Measurements from ENCODE around the gene DOCK7.

Gene DOCK7

GRCh38 chr1:62428351-62428750, 259.8 kb downstream of the DOCK7 start:
- Mint-ChIP-seq H3K36me3 (ENCODE audit: low read depth) (no peaks in the 10 kb centered on the region), H3K4me3 (no peak overlapping the region), H3K9me3 (no peaks in the 10 kb centered on the region), H3K27me3 (ENCODE audit: low read depth, poor library complexity) (peaks cover 18% of the 10 kb centered on the region), H3K27ac (no peak overlapping the region), H3K4me1 (no peaks in the 10 kb centered on the region)
- DNase-seq, result no peak
- TF ChIP-seq, protein P1, sequence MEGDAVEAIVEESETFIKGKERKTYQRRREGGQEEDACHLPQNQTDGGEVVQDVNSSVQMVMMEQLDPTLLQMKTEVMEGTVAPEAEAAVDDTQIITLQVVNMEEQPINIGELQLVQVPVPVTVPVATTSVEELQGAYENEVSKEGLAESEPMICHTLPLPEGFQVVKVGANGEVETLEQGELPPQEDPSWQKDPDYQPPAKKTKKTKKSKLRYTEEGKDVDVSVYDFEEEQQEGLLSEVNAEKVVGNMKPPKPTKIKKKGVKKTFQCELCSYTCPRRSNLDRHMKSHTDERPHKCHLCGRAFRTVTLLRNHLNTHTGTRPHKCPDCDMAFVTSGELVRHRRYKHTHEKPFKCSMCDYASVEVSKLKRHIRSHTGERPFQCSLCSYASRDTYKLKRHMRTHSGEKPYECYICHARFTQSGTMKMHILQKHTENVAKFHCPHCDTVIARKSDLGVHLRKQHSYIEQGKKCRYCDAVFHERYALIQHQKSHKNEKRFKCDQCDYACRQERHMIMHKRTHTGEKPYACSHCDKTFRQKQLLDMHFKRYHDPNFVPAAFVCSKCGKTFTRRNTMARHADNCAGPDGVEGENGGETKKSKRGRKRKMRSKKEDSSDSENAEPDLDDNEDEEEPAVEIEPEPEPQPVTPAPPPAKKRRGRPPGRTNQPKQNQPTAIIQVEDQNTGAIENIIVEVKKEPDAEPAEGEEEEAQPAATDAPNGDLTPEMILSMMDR (IDR thresholded peaks at IDR 0.05), result no peak

DNA sequence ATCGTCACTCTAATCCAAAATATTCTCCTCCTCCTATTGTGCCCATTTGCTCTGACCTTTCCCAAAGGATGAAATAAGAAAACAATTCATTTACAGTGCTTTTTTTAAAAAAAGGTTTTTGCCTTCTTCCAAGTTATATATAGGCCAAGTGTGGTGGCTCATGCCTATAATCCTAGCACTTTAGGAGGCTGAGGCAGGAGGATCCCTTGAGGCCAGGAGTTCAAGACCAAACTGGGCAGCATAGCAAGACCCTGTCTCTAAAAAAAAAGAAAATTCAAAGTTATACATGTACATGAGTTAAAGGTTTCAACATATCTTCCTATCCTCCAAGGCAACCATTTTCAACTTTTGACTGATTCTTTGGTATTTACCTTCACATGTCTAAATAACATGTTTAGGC, 261.4 kb downstream of the DOCK7 start:
- no peak overlapping the region for H3K27ac Mint-ChIP-seq
- H3K4me3 Mint-ChIP-seq, result no peak overlapping the region
- H3K9me3 Mint-ChIP-seq, result no peaks in the 10 kb centered on the region
- no peak for DNase-seq
- TF ChIP-seq, protein P1 (IDR thresholded peaks at IDR 0.05), result no peak
- no peaks in the 10 kb centered on the region for H3K36me3 Mint-ChIP-seq (ENCODE audit: low read depth)
- H3K27me3 Mint-ChIP-seq (ENCODE audit: low read depth, poor library complexity), result peaks cover 18% of the 10 kb centered on the region
- H3K4me1 Mint-ChIP-seq, result no peaks in the 10 kb centered on the region

DNA sequence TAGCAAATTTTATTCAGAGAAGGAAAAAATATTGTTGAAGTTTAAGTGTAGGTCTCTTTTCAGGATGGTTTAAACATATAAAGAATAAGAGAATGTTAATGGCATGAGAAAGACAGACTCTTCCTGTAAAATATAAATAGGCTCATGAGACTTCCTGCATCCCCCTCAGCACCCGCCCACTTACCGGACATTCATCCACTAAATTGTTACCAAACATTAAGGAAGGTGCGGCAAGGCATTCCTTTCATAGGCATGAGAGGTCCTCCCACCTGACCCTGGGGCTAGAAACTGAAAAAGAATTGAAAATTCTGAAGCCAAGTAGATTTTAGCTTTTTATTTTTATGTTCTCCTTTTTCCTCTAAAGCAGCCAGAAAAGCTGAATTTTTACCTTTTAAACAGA, 261.9 kb downstream of the DOCK7 start:
- Mint-ChIP-seq H3K4me3 (no peak overlapping the region), H3K27me3 (ENCODE audit: low read depth, poor library complexity) (peaks cover 17% of the 10 kb centered on the region), H3K9me3 (no peaks in the 10 kb centered on the region), H3K27ac (no peak overlapping the region), H3K36me3 (ENCODE audit: low read depth) (no peaks in the 10 kb centered on the region), H3K4me1 (no peaks in the 10 kb centered on the region)
- TF ChIP-seq, protein P1 (IDR thresholded peaks at IDR 0.05), result no peak
- no peak for DNase-seq

- Mint-ChIP-seq H3K4me1 (no peaks in the 10 kb centered on the region), H3K27me3 (ENCODE audit: low read depth, poor library complexity) (peaks cover 10% of the 10 kb centered on the region), H3K36me3 (ENCODE audit: low read depth) (no peaks in the 10 kb centered on the region), H3K27ac (no peak overlapping the region), H3K4me3 (no peak overlapping the region), H3K9me3 (no peaks in the 10 kb centered on the region)
- TF ChIP-seq, protein P1 (IDR thresholded peaks at IDR 0.05), result no peak
- DNase-seq, result no peak
These were observed 263.1 kb downstream of the DOCK7 start for GRCh38 chr1:62425041-62425440.

DNA sequence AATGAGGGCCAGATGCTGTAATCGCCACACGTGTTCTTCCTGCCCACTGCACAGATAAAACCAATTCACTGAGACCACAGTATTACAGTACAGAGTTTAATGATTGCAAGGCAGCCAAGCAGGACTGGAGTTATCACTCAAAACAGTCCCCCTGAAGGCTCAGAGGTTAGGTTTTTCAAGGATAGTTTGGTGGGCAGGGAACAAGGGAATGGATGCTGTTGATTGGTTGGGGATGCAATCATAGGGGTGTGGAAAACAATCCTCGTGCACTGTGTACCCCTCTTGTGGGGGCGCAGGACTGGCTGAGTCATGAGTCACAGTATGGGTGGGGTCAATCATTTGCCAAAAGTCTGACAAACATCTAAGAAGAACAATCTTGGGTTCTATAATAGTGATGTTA, 263.8 kb downstream of the DOCK7 start:
- TF ChIP-seq, protein P1 (IDR thresholded peaks at IDR 0.05), result no peak
- H3K9me3 Mint-ChIP-seq, result no peaks in the 10 kb centered on the region
- no peak overlapping the region for H3K4me3 Mint-ChIP-seq
- no peak overlapping the region for H3K27ac Mint-ChIP-seq
- peaks cover 8% of the 10 kb centered on the region for H3K27me3 Mint-ChIP-seq (ENCODE audit: low read depth, poor library complexity)
- no peaks in the 10 kb centered on the region for H3K36me3 Mint-ChIP-seq (ENCODE audit: low read depth)
- DNase-seq, result no peak
- H3K4me1 Mint-ChIP-seq, result no peaks in the 10 kb centered on the region

DNA sequence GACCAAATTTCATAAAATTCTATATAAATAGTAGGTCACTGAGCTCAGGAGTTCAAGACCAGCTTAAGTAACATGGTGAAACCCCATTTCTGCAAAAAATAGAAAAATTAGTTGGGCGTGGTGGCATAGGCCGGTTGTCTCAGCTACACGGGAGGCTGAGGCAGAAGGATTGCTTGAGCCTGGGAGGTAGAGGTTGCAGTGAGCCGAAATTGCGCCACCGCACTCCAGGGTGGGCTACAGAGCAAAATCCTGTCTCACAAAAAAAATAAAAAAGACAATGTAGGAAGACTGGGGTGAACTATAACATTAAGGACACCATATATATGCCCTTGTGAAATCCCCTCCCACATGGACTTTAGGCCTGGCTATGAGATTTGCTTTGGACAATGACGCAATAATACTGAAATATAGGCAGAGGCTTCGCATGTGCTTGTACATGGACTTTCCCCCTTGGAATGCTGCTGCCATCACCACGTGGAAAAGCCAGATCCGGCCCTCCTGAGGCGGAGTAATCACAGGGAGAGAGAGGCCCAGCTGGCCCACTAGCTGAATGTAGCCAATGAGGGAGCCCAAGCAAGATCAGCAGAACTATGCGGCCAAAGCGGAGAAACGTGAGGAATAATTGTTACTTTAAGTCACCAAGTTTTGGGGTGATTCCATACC, 264.5 kb downstream of the DOCK7 start:
- H3K4me3 Mint-ChIP-seq, result no peak overlapping the region
- DNase-seq, result no peak
- no peaks in the 10 kb centered on the region for H3K9me3 Mint-ChIP-seq
- peak overlapping the region; percentile 24 for H3K27ac Mint-ChIP-seq
- H3K36me3 Mint-ChIP-seq (ENCODE audit: low read depth), result no peaks in the 10 kb centered on the region
- peaks cover 8% of the 10 kb centered on the region for H3K27me3 Mint-ChIP-seq (ENCODE audit: low read depth, poor library complexity)
- TF ChIP-seq, protein P1 (IDR thresholded peaks at IDR 0.05), result no peak
- no peaks in the 10 kb centered on the region for H3K4me1 Mint-ChIP-seq

Data from nephron progenitor cell (in vitro differentiated cells).